H1 (cell line): ENCODE data around the gene HES5. TPM values are rescaled to one million over a fixed set of nuclear protein-coding genes. Genes with fewer than 3 reads are reported as not detected.

Experiments
- CTCF ChIA-PET: fragments of 300-600 bp; sonication (Branson Sonifier 250); formaldehyde crosslinking; loops from one replicate; lab custom pipeline; 2021; ENCODE audit not compliant: partially characterized antibody; lab: Charles Lee
- POLR2A ChIA-PET: fragments of 300-600 bp; sonication (Branson Sonifier 250); formaldehyde crosslinking; loops from one replicate; lab custom pipeline; 2021; ENCODE audit warnings: inconsistent platforms; ENCODE audit not compliant: partially characterized antibody; lab: Charles Lee
- DNase-seq, 2 experiments: peaks; one replicate each; pipeline versions ENCODE4 v3.0.0 to v3.0.0-alpha.2; 2010 to 2022; ENCODE audit warnings: low spot score in 2 of 2, low read depth in 1 of 2, mixed read lengths in 1 of 2
- FAIRE-seq: peaks from 2 replicates; lab custom pipeline; 2011; peaks lifted over from hg19 to GRCh38; lab: Jason Lieb, UNC
- H2AFZ ChIP-seq: 2 replicates; pipeline ENCODE4 v1.8.1; 2012; ENCODE audit warnings: low read length, inconsistent platforms
- H2AK5ac ChIP-seq: 2 replicates; pipeline ENCODE4 v1.6.1; 2013; ENCODE audit warnings: low read depth, low read length
- H2BK120ac ChIP-seq: replicated peaks from 2 replicates; pipeline ENCODE3; 2013; ENCODE audit warnings: low read depth, low read length, inconsistent platforms
- H2BK12ac ChIP-seq: 2 replicates; pipeline ENCODE4 v1.6.1; 2013; ENCODE audit warnings: low read depth, low read length
- H2BK15ac ChIP-seq: 2 replicates; pipeline ENCODE4 v1.6.1; 2013; ENCODE audit warnings: low read length
- H2BK20ac ChIP-seq: 2 replicates; pipeline ENCODE4 v1.6.1; 2013; ENCODE audit warnings: low read length
- H2BK5ac ChIP-seq: 2 replicates; pipeline ENCODE4 v1.6.1; 2013; ENCODE audit warnings: low read depth, low read length
- H3K14ac ChIP-seq: 2 replicates; pipeline ENCODE4 v1.6.1; 2013; ENCODE audit warnings: inconsistent platforms; ENCODE audit not compliant: insufficient read length
- H3K18ac ChIP-seq: 2 replicates; pipeline ENCODE4 v1.6.1; 2013; ENCODE audit warnings: low read length; ENCODE audit errors: extremely low read depth
- H3K23ac ChIP-seq: 2 replicates; pipeline ENCODE4 v1.6.1; 2013; ENCODE audit warnings: inconsistent platforms; ENCODE audit not compliant: insufficient read length
- H3K23me2 ChIP-seq: 2 replicates; pipeline ENCODE4 v1.6.1; 2013; ENCODE audit warnings: low read depth, low read length
- H3K27ac ChIP-seq: 2 replicates; pipeline ENCODE4 v1.6.1; 2011; ENCODE audit warnings: low read depth, low read length, inconsistent platforms
- H3K27me3 ChIP-seq, 4 experiments: replicated peaks in 1 of 4; 1 replicate in 1 of 4; 2 replicates in 3 of 4; pipeline versions ENCODE4 v1.6.1 to v1.8.1; 2011 to 2013; ENCODE audit warnings: low read length in 3 of 4, mild to moderate bottlenecking in 3 of 4, inconsistent platforms in 2 of 4, mixed read lengths in 2 of 4, moderate library complexity in 1 of 4; ENCODE audit not compliant: control insufficient read depth in 3 of 4, insufficient read depth in 3 of 4; ENCODE audit errors: extremely low read depth in 1 of 4
- H3K36me3 ChIP-seq, 4 experiments: 2 replicates each; pipeline versions ENCODE4 v1.6.1 to v1.8.1; 2011 to 2013; ENCODE audit warnings: mild to moderate bottlenecking in 4 of 4, low read length in 3 of 4, moderate library complexity in 2 of 4, control low read depth in 1 of 4, inconsistent platforms in 1 of 4; ENCODE audit not compliant: insufficient read depth in 4 of 4, control insufficient read depth in 2 of 4
- H3K4ac ChIP-seq: replicated peaks from 2 replicates; pipeline ENCODE3; 2013; ENCODE audit warnings: low read length, low read depth, mixed read lengths, inconsistent platforms; ENCODE audit not compliant: insufficient read length
- H3K4me1 ChIP-seq, 4 experiments: replicated peaks in 1 of 4; 1 replicate in 1 of 4; 2 replicates in 3 of 4; pipeline versions ENCODE4 v1.6.1 to v1.8.1; 2011 to 2013; ENCODE audit warnings: low read length in 3 of 4, inconsistent platforms in 2 of 4, mixed read lengths in 1 of 4; ENCODE audit not compliant: insufficient read depth in 4 of 4, control insufficient read depth in 3 of 4
- H3K4me2 ChIP-seq, 2 experiments: 2 replicates each; pipeline versions ENCODE4 v1.6.1 to v1.8.1; 2011 to 2013; ENCODE audit warnings: low read depth in 2 of 2, low read length in 2 of 2, control low read depth in 1 of 2, inconsistent platforms in 1 of 2, mild to moderate bottlenecking in 1 of 2; ENCODE audit not compliant: insufficient read depth in 1 of 2
- H3K4me3 ChIP-seq, 4 experiments: fragments of 200-600, 300-600 bp in 1 of 4; sonication (generic), shearing (Covaris generic), sonication (Bioruptor Twin) in 1 of 4; 2 replicates each; pipeline versions ENCODE4 v1.5.1 to v1.8.1; 2011 to 2016; ENCODE audit warnings: low read length in 4 of 4, low read depth in 3 of 4, control low read depth in 2 of 4, inconsistent platforms in 2 of 4, mild to moderate bottlenecking in 2 of 4, mixed read lengths in 1 of 4, moderate library complexity in 1 of 4; ENCODE audit not compliant: insufficient read depth in 2 of 4; ENCODE audit errors: extremely low read depth in 1 of 4
- H3K56ac ChIP-seq: replicated peaks from 2 replicates; pipeline ENCODE3; 2013; ENCODE audit warnings: low read depth, mild to moderate bottlenecking, mixed read lengths, low read length, inconsistent platforms; ENCODE audit not compliant: insufficient read length
- H3K79me1 ChIP-seq: 2 replicates; pipeline ENCODE4 v1.6.1; 2013; ENCODE audit warnings: low read depth, low read length, control low read depth
- H3K79me2 ChIP-seq, 2 experiments: 2 replicates each; pipeline versions ENCODE4 v1.6.1 to v1.8.1; 2012 to 2013; ENCODE audit warnings: low read length in 2 of 2, mild to moderate bottlenecking in 2 of 2, inconsistent platforms in 1 of 2; ENCODE audit not compliant: insufficient read depth in 2 of 2, control insufficient read depth in 1 of 2
- H3K9ac ChIP-seq, 4 experiments: replicated peaks in 1 of 4; 1 replicate in 1 of 4; 2 replicates in 3 of 4; pipeline versions ENCODE4 v1.6.1 to v1.8.1; 2011 to 2013; ENCODE audit warnings: low read depth in 3 of 4, low read length in 3 of 4, control low read depth in 2 of 4, mild to moderate bottlenecking in 2 of 4, moderate library complexity in 2 of 4, inconsistent platforms in 1 of 4; ENCODE audit errors: extremely low read depth in 1 of 4
- H3K9me3 ChIP-seq, 2 experiments: 2 replicates each; pipeline versions ENCODE4 v1.6.1 to v1.8.1; 2012 to 2013; ENCODE audit warnings: mild to moderate bottlenecking in 2 of 2, moderate library complexity in 2 of 2, control low read depth in 1 of 2, inconsistent platforms in 1 of 2, low read depth in 1 of 2, low read length in 1 of 2, mixed read lengths in 1 of 2; ENCODE audit not compliant: insufficient read depth in 2 of 2
- H4K20me1 ChIP-seq, 2 experiments: replicated peaks in 1 of 2; 2 replicates each; pipeline versions ENCODE3 to v1.8.1; 2011 to 2013; ENCODE audit warnings: inconsistent platforms in 2 of 2, low read length in 2 of 2, mild to moderate bottlenecking in 1 of 2; ENCODE audit not compliant: insufficient read depth in 2 of 2, control insufficient read depth in 1 of 2
- H4K5ac ChIP-seq: 2 replicates; pipeline ENCODE4 v1.6.1; 2013; ENCODE audit warnings: low read length, low read depth, mixed read lengths, inconsistent platforms; ENCODE audit not compliant: insufficient read length
- H4K8ac ChIP-seq: 2 replicates; pipeline ENCODE4 v1.8.0; 2013; ENCODE audit warnings: mild to moderate bottlenecking, moderate library complexity, low read length, inconsistent platforms; ENCODE audit not compliant: insufficient read depth; ENCODE audit errors: extremely low read depth
- H4K91ac ChIP-seq: replicated peaks from 2 replicates; pipeline ENCODE3; 2013; ENCODE audit warnings: low read length, mixed read lengths, inconsistent platforms; ENCODE audit not compliant: insufficient read length
- ATF2 ChIP-seq: IDR thresholded peaks from 2 replicates; pipeline ENCODE4 v1.6.1; 2012; ENCODE audit warnings: low read length, inconsistent platforms
- BRCA1 ChIP-seq: IDR thresholded peaks from 2 replicates; pipeline ENCODE4 v1.6.1; 2012; ENCODE audit warnings: low read depth, low read length, improper control_type of control experiment
- CBX5 ChIP-seq: fragments of 300-800, 300-1000 bp; sonication (generic); IDR thresholded peaks from 2 replicates; pipeline ENCODE4 v1.7.1; 2016; ENCODE audit warnings: antibody characterized with exemption, low read length, low read depth
- CEBPB ChIP-seq: IDR thresholded peaks from 2 replicates; pipeline ENCODE4 v1.6.1; 2012; ENCODE audit warnings: low read depth, low read length
- EZH2 ChIP-seq: fragments of 200-600 bp; sonication (generic); IDR thresholded peaks from 2 replicates; pipeline ENCODE4 v1.7.1; 2012; ENCODE audit warnings: low read depth, mild to moderate bottlenecking, moderate library complexity, low read length, inconsistent platforms; ENCODE audit not compliant: severe bottlenecking
- JUND ChIP-seq: IDR thresholded peaks from 2 replicates; pipeline ENCODE4 v1.6.1; 2011; ENCODE audit warnings: mild to moderate bottlenecking, improper control_type of control experiment, low read length
- KDM4A ChIP-seq: IDR thresholded peaks from one replicate; pipeline ENCODE4 v1.7.1; 2012; ENCODE audit warnings: low read depth, mild to moderate bottlenecking, moderate library complexity, low read length, inconsistent platforms; ENCODE audit not compliant: severe bottlenecking
- KDM5A ChIP-seq: fragments of 200-600 bp; IDR thresholded peaks from 2 replicates; pipeline ENCODE4 v1.7.1; 2012; ENCODE audit warnings: mild to moderate bottlenecking, low read length, inconsistent platforms, mixed read lengths
- NANOG ChIP-seq: IDR thresholded peaks from 2 replicates; pipeline ENCODE4 v1.6.1; 2011; ENCODE audit warnings: low read length, low read depth, mild to moderate bottlenecking, inconsistent platforms; ENCODE audit not compliant: insufficient read depth, poor library complexity, severe bottlenecking
- RBBP5 ChIP-seq: IDR thresholded peaks from 2 replicates; pipeline ENCODE4 v1.7.1; 2012; ENCODE audit warnings: low read depth, mild to moderate bottlenecking, inconsistent platforms, low read length, moderate library complexity, borderline replicate concordance
- SP2 ChIP-seq: IDR thresholded peaks from 2 replicates; pipeline ENCODE4 v1.6.1; 2012; ENCODE audit warnings: mild to moderate bottlenecking, low read length, inconsistent platforms
- TEAD4 ChIP-seq: IDR thresholded peaks from 2 replicates; pipeline ENCODE4 v1.6.1; 2012; ENCODE audit warnings: low read depth, low read length, inconsistent platforms, mixed read lengths
- WGBS, 2 experiments: shearing (Covaris generic) in 1 of 2; methylation state at CpG; one replicate each; pipeline versions ENCODE4 v1.1.6 to v1.1.7; 2013 to 2015; ENCODE audit warnings: low lambda C conversion rate in 2 of 2, mixed read lengths in 2 of 2, inconsistent platforms in 1 of 2, low coverage in 1 of 2, missing lambda C conversion rate in 1 of 2; ENCODE audit not compliant: insufficient replicate concordance in 2 of 2, insufficient coverage in 1 of 2, insufficient read length in 1 of 2; ENCODE audit errors: extremely low coverage in 1 of 2, missing lambda C conversion rate in 1 of 2; 5-methylcytosine and 5-hydroxymethylcytosine counted together
- polyA plus RNA-seq, 7 experiments: library from polyadenylated mRNA; depleted of rRNA in 3 of 7; stranded (reverse) in 5 of 7; unstranded in 2 of 7; fragments of >200 nt in 5 of 7; fragments of 200-250 nt in 2 of 7; gene quantifications; 1 replicate in 5 of 7; 2 replicates in 1 of 7; 4 replicates in 1 of 7; pipeline versions ENCODE4 v1.2.1 to v1.2.3, GENCODE V29; 2011 to 2013; ENCODE audit warnings: missing spikeins in 2 of 7, mixed read lengths in 2 of 7
- total RNA-seq: library from RNA; stranded (reverse); fragmentation: NEBNext Ultra II Directional; extraction: Animal tissue kit (Norgen Biotek cat#: 25700); gene quantifications from 2 replicates; pipeline ENCODE4 v1.2.1, GENCODE V29; 2021

HES5 gene
- total and polyA plus RNA-seq, 2 of the 8 experiments (the other 6 are each of a cell fraction or from before 2014, with no cell fraction given) = 0.22 TPM; not detected in 1

- DNase-seq (no peak), FAIRE-seq (no peak)
- Histone ChIP-seq H3K79me1 (no peaks in the 10 kb centered on the region; the same call in none of the 2 replicates), H2BK15ac (no peak overlapping the region), H4K5ac (no peak overlapping the region), H3K27me3 (no peaks in the 10 kb centered on the region), H4K91ac (no peak overlapping the region), H3K4ac (no peak overlapping the region), H3K79me2 (no peaks in the 10 kb centered on the region), H2AK5ac (no peak overlapping the region), H2AFZ (no peak overlapping the region), H3K14ac (no peak overlapping the region), H3K4me3 (no peak overlapping the region), H3K18ac (no peak overlapping the region), H3K4me2 (no peak overlapping the region), H2BK5ac (no peak overlapping the region), H2BK12ac (no peak overlapping the region), H3K23ac (no peak overlapping the region), H2BK120ac (no peak overlapping the region), H3K9me3 (no peaks in the 10 kb centered on the region), H3K4me1 (no peaks in the 10 kb centered on the region), H3K36me3 (peaks cover 14 to 61% (median 35%) of the 10 kb centered on the region in 4 experiments; a peak in 7 of 8 replicates), H3K56ac (no peak overlapping the region), H4K20me1 (peaks cover 2 to 15% of the 10 kb centered on the region in 2 experiments), H2BK20ac (no peak overlapping the region), H4K8ac (no peak overlapping the region), H3K23me2 (no peaks in the 10 kb centered on the region), H3K27ac (no peak overlapping the region), H3K9ac (no peak overlapping the region)
- POLR2A ChIA-PET = no interaction called here
- 92% methylated on average over 31 of the region's 31 CpGs; no CpG with 5 or more reads in 1 of the 2 experiments for WGBS, 2 experiments
- CTCF ChIA-PET = interaction anchor here (2.5 kb wide), 1 partner anchor 11 kb away, joined by 9 read pairs; no protein-coding TSS in a partner anchor
- TF ChIP-seq BRCA1 = no peak
- TF ChIP-seq EZH2 = no peak
- TF ChIP-seq TEAD4 = no peak
- no peak for TF ChIP-seq JUND
- no peak for TF ChIP-seq ATF2
- no peak for TF ChIP-seq RBBP5
- TF ChIP-seq CBX5 = no peak
- TF ChIP-seq CEBPB = no peak
- TF ChIP-seq KDM5A = no peak
- no peak for TF ChIP-seq NANOG
- no peak for TF ChIP-seq SP2
- TF ChIP-seq KDM4A = no peak
Observed at GRCh38 chr1:2512862-2513421, 17.1 kb downstream of the HES5 start.
